Nephron (organoid): ENCODE measurements around the gene RAET1G.

ENCODE experiments used
- H3K27ac Mint-ChIP-seq, 3 experiments: 2 replicates each; pipeline ENCODE4 v1.8.0; 2020; ENCODE audit warnings: mixed read lengths in 3 of 3, mild to moderate bottlenecking in 2 of 3, moderate library complexity in 1 of 3
- H3K27me3 Mint-ChIP-seq: 2 replicates; pipeline ENCODE4 v1.8.0; 2021; ENCODE audit warnings: low read depth, mild to moderate bottlenecking, moderate library complexity, mixed read lengths
- H3K36me3 Mint-ChIP-seq: 2 replicates; pipeline ENCODE4 v1.8.0; 2020; ENCODE audit warnings: low read depth, mixed read lengths
- H3K4me1 Mint-ChIP-seq: 2 replicates; pipeline ENCODE4 v1.8.0; 2020; ENCODE audit warnings: mixed read lengths
- H3K4me3 Mint-ChIP-seq, 3 experiments: 2 replicates each; pipeline ENCODE4 v1.8.0; 2020; ENCODE audit warnings: mild to moderate bottlenecking in 3 of 3, mixed read lengths in 3 of 3, moderate library complexity in 2 of 3
- H3K9me3 Mint-ChIP-seq: 2 replicates; pipeline ENCODE4 v1.8.0; 2020; ENCODE audit warnings: mixed read lengths
- CTCF ChIP-seq, 3 experiments: fragments of 200-600 bp; sonication (generic); IDR thresholded peaks; one replicate each; pipeline ENCODE4 v1.5.0; 2021; ENCODE audit warnings: antibody characterized with exemption in 3 of 3; ENCODE audit not compliant: unreplicated experiment in 3 of 3

Gene RAET1G

GRCh38 chr6:149906405-149906804 lies 16.5 kb downstream of the RAET1G start:
- Mint-ChIP-seq H3K4me3 (no peak overlapping the region), H3K36me3 (no peaks in the 10 kb centered on the region), H3K27ac (no peak overlapping the region), H3K4me1 (no peaks in the 10 kb centered on the region), H3K27me3 (peaks cover 38% of the 10 kb centered on the region), H3K9me3 (peaks cover 15% of the 10 kb centered on the region)
- TF ChIP-seq CTCF (IDR thresholded peaks at IDR 0.05; ENCODE audit: unreplicated experiment in 3 of 3) = no peak

GRCh38 chr6:149905911-149906371 lies 17.0 kb downstream of the RAET1G start:
- Mint-ChIP-seq H3K36me3 (no peaks in the 10 kb centered on the region), H3K27ac (no peak overlapping the region), H3K4me3 (no peak overlapping the region), H3K27me3 (peaks cover 37% of the 10 kb centered on the region), H3K4me1 (no peaks in the 10 kb centered on the region), H3K9me3 (peaks cover 15% of the 10 kb centered on the region)
- no peak for TF ChIP-seq CTCF (IDR thresholded peaks at IDR 0.05; ENCODE audit: unreplicated experiment in 3 of 3)

GRCh38 chr6:149905371-149905910 lies 17.5 kb downstream of the RAET1G start:
- Mint-ChIP-seq H3K4me1 (no peaks in the 10 kb centered on the region), H3K27ac (no peak overlapping the region), H3K36me3 (no peaks in the 10 kb centered on the region), H3K9me3 (peaks cover 15% of the 10 kb centered on the region), H3K27me3 (peaks cover 38% of the 10 kb centered on the region), H3K4me3 (no peak overlapping the region)
- TF ChIP-seq CTCF (IDR thresholded peaks at IDR 0.05; ENCODE audit: unreplicated experiment in 3 of 3) = no peak

GRCh38 chr6:149904661-149905370 lies 18.1 kb downstream of the RAET1G start:
- Mint-ChIP-seq H3K9me3 (peaks cover 15% of the 10 kb centered on the region), H3K4me1 (no peaks in the 10 kb centered on the region), H3K36me3 (no peaks in the 10 kb centered on the region), H3K4me3 (no peak overlapping the region), H3K27me3 (peaks cover 37% of the 10 kb centered on the region), H3K27ac (no peak overlapping the region)
- TF ChIP-seq CTCF (IDR thresholded peaks at IDR 0.05; ENCODE audit: unreplicated experiment in 3 of 3) = no peak

- H3K36me3 Mint-ChIP-seq = no peaks in the 10 kb centered on the region
- no peak overlapping the region for H3K27ac Mint-ChIP-seq
- H3K4me1 Mint-ChIP-seq = no peaks in the 10 kb centered on the region
- H3K9me3 Mint-ChIP-seq = peaks cover 13% of the 10 kb centered on the region
- TF ChIP-seq CTCF (IDR thresholded peaks at IDR 0.05; ENCODE audit: unreplicated experiment in 3 of 3) = no peak
- H3K27me3 Mint-ChIP-seq = peaks cover 40% of the 10 kb centered on the region
- no peak overlapping the region for H3K4me3 Mint-ChIP-seq
Measured at GRCh38 chr6:149903938-149904611, 18.8 kb downstream of the RAET1G start.
